DLD1 (cell line): ENCODE measurements around the gene TTC34.
"Not testable (repeated sequence)": the region's sequence is repeated elsewhere in the genome, so short reads cannot be mapped to it uniquely, and the experiment has no call there.

ENCODE experiments used
- in situ Hi-C: cut with HindIII; loops from 2 replicates; pipeline ENCODE4 v1.10.0; 2017; ENCODE audit warnings: low sequenced_read_pairs

TTC34 gene

DNA sequence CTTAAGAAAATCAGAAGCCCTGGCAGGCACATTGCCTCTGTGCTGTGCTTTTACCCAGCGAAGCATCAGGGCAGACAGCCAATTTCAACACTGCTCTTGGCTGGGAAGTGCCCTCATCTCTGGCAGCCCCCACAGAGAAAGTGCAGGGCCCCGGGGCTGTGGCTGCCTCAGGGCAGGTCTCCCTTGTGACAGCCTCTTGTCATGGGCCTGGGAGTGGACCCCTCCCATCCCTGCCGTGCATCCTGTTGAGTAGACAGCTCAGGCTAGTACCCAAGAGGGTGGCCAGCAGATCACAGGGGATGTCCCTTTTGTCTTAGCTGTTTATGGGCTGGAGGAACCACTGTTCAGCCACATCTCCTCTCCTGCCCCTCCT lies 23.3 kb downstream of the TTC34 start:
- in situ Hi-C loops: no loop called here

DNA sequence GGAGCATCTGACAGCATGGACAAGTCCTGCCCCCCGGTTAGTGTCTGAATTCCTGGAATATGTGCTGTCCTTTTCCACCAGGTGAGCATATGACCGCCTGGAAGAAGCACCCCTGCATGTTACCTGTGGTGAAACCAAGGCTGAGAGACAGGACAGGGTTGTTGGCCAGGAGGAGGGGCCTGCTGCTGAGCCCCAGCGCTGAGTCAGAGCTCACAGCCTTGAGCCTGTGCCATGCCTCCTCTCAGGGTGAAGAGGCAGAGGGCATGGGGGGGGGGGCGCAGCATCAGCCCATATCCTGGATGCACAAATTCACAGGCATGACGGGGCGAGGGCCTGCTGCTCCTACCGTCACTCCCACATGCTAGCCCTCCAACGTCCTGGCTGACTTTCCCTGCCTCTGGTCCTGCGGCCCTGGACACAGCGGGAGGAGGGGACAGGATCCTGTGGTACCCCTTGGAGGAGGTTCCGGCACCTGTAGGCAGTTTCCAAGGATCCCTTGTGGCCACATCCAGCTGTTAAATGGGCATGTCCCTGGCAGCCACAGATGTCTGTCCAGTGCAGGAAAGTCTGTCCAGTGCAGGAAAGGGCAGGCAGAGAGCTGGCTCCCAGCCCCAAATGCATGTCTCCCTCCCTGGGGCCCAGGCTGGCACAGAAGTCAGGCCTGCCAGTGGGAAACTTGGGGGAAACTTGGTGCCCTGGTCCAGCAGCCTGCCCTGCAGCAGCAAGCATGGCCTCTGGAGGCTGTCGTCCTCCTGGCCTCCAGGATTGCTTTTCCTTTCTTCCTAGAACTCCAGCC lies 23.9 kb downstream of the TTC34 start:
- in situ Hi-C loops: no loop called here

DNA sequence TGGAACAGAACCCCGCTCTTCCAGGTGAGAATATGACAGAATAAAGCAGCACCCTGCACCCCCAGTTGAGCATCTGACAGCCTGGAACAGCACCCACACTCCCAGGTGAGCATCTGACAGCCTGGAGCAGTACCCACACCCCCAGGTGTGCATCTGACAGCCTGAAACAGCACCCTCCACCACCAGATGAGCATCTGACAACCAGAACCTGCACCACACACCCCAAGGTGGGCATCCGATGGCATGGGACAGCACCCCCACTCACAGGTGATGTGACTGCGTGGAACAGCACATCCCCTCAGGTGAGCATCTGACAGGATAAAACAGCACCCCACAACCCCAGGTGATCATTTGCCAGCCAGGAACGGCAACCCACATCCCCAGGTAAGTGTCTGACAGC lies 26.2 kb downstream of the TTC34 start:
- in situ Hi-C loops: not testable (repeated sequence)

DNA sequence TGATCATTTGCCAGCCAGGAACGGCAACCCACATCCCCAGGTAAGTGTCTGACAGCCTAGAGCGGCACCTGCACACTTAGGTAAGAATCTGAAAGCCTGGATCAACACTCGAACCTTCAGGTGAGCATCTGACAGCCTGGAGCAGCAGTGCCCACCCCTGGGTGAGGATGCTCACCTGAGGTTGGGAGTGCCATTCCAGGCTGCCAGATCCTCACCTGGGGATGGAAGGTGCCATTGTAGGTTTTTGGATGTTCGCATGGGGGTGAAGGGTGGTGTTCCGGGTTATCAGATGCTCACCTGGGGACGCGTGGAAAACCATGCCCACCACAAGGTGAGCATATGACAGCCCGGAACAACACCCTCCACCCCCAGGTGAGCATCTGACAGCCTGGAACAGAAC lies 33.4 kb downstream of the TTC34 start:
- in situ Hi-C loops: not testable (repeated sequence)

DNA sequence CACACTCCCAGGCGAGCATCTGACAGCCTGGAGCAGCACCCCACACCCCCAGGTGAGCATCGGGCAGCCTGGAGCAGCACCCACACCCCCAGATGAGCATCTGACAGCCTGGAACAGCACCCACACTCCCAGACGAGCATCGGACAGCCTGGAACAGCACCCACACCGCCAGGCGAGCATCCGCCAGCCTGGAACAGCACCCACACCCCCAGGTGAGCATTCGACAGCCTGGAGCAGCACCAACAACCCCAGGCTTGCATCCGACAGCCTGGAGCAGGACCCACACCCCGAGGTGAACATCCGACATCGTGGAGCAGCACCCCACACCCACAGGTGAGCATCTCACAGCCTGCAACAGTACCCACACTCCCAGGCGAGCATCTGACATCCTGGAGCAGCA lies 42.1 kb downstream of the TTC34 start:
- in situ Hi-C loops: not testable (repeated sequence)

DNA sequence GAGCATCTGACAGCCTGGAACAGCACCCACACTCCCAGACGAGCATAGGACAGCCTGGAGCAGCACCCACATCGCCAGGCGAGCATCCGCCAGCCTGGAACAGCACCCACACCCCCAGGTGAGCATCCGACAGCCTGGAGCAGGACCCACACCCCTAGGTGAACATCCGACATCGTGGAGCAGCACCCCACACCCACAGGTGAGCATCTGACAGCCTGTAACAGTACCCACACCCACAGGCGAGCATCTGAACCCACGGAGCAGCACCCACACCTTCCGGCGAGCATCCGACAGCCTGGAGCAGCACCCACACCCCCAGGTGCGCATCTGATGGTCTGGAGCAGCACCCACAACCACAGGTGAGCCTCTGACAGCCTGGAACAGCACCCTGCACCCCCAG lies 44.0 kb downstream of the TTC34 start:
- in situ Hi-C loops: not testable (repeated sequence)

DNA sequence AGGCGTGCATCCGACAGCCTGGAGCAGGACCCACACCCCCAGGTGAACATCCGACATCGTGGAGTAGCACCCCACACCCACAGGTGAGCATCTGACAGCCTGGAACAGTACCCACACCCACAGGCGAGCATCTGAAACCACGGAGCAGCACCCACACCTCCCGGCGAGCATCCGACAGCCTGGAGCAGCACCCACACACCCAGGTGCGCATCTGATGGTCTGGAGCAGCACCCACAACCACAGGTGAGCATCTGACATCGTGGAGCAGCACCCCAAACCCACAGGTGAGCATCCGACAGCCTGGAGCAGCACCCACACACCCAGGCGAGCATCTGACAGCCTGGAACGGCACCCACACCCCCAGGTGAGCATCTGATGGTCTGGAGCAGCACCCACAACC lies 46.1 kb downstream of the TTC34 start:
- in situ Hi-C loops: not testable (repeated sequence)

DNA sequence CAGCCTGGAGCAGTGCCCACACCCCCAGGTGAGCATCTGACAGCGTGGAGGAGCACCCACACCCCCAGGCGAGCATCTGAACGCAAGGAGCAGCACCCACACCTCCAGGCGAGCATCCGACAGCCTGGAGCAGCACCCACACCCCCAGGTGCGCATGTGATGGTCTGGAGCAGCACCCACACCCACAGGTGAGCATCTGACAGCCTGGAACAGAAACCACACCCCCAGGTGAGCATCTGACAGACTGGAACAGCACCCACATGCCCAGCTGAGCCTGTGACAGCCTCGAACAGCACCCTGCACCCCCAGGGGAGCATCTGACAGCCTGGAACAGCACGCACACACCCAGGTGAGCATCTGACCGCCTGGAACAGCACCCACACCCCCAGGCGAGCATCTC lies 46.9 kb downstream of the TTC34 start:
- in situ Hi-C loops: not testable (repeated sequence)

DNA sequence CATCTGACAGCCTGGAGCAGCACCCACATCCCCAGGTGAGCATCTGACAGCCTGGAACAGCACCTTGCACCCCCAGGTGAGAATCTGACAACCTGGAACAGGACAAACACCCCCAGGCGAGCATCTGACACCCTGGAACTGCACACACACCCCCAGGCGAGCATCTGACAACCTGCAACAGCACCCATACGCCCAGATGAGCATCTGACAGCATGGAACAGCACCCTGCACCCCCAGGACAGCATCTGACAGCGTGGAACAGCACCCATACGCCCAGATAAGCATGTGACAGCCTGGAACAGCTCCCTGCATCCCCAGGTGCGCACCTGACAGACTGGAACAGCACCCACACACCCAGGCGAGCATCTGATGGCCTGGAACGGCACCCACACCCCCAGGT lies 49.0 kb downstream of the TTC34 start:
- in situ Hi-C loops: not testable (repeated sequence)

DNA sequence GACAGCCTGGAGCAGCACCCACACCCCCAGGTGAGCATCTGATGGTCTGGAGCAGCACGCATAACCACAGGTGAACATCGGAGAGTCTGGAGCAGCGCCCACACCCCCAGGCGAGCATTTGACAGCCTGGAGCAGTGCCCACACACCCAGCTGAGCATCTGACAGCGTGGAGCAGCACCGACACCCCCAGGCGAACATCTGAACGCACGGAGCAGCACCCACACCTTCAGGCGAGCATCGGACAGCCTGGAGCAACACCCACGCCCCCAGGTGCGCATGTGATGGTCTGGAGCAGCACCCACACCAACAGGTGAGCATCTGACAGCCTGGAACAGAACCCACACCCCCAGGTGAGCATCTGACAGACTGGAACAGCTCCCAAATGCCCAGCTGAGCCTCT lies 49.6 kb downstream of the TTC34 start:
- in situ Hi-C loops: not testable (repeated sequence)

DNA sequence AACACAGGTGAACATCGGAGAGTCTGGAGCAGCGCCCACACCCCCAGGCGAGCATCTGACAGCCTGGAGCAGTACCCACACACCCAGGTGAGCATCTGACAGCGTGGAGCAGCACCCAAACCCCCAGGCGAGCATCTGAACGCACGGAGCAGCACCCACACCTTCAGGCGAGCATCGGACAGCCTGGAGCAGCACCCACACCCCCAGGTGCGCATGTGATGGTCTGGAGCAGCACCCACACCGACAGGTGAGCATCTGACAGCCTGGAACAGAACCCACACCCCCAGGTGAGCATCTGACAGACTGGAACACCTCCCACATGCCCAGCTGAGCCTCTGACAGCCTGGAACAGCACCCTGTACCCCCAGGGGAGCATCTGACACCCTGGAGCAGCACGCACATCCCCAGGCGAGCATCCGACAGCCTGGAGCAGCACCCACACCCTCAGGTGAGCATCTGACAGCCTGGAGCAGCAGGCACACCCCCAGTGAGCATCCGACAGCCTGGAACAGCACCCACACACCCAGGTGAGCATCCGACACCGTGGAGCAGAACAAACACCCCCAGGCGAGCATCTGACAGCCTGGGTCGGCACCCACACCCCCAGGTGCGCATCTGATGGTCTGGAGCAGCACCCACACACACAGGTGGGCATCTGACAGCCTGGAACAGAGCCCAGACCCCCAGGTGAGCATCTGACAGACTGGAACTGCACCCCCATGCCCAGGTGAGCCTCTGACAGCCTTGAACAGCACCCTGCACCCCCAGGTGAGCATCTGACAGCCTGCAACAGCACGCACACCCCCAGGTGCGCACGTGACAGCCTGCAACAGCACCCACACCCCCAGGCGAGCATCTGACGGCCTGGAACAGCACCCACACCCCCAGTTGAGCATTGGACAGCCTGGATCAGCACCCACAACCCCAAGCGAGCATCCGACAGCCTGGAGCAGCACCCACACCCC lies 50.4 kb downstream of the TTC34 start:
- in situ Hi-C loops: not testable (repeated sequence)

DNA sequence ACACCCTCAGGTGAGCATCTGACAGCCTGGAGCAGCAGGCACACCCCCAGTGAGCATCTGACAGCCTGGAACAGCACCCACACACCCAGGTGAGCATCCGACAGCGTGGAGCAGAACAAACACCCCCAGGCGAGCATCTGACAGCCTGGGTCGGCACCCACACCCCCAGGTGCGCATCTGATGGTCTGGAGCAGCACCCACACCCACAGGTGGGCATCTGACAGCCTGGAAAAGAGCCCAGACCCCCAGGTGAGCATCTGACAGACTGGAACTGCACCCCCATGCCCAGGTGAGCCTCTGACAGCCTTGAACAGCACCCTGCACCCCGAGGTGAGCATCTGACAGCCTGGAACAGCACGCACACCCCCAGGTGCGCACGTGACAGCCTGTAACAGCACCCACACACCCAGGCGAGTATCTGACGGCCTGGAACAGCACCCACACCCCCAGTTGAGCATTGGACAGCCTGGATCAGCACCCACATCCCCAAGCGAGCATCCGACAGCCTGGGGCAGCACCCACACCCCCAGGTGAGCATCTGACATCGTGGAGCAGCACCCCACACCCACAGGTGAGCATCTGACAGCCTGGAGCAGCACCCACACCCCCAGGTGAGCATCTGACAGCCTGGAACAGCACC lies 51.3 kb downstream of the TTC34 start:
- in situ Hi-C loops: not testable (repeated sequence)

DNA sequence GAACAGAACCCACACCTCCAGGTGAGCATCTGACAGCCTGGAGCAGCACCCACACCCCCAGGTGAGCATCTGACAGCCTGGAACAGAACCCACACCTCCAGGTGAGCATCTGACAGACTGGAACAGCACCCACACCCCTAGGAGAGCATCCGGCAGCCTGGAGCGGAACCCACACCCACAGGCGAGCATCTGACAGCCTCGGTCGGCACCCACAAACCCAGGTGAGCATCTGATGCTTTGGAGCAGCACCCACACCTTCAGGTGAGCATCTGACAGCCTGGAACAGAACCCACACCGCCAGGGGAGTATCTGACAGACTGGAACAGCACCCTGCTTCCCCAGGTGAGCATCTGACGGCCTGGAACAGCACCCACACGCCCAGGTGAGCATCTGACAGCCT lies 52.9 kb downstream of the TTC34 start:
- in situ Hi-C loops: not testable (repeated sequence)

DNA sequence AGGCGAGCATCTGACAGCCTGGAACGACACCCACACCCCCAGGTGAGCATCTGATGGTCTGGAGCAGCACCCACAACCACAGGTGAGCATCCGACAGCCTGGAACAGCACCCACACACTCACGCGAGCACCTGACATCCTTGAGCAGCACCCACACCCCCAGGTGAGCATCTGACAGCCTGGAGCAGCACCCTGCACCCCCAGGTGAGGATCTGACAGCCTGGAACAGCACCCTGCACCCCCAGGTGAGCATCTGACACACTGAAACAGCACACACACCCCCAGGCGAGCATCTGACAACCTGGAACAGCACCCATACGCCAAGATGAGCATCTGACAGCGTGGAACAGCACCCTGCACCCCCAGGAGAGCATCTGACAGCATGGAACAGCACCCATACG lies 106.7 kb downstream of the TTC34 start:
- in situ Hi-C loops: not testable (repeated sequence)

DNA sequence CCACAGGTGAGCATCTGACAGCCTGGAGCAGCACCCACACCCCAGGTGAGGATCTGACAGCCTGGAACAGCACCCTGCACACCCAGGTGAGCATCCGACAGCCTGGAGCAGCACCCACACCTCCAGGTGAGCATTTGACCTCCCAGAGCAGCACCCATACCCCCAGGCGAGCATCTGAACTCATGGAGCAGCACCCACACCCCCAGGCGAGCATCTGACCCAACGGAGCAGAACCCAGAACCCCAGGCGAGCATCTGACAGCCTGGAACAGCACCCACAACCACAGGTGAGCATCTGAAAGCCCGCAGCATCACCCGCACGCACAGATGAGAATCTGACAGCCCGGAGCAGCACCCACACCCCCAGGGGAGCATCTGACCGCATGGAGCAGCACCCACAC lies 111.3 kb downstream of the TTC34 start:
- in situ Hi-C loops: not testable (repeated sequence)

DNA sequence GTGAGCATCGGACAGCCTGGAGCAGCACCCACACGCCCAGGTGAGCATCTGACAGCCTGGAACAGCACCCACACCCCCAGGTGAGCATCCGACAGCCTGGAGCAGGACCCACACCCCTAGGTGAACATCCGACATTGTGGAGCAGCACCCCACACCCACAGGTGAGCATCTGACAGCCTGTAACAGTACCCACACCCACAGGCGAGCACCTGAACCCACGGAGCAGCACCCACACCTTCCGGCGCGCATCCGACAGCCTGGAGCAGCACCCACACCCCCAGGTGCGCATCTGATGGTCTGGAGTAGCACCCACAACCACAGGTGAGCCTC lies 113.2 kb downstream of the TTC34 start:
- in situ Hi-C loops: not testable (repeated sequence)

DNA sequence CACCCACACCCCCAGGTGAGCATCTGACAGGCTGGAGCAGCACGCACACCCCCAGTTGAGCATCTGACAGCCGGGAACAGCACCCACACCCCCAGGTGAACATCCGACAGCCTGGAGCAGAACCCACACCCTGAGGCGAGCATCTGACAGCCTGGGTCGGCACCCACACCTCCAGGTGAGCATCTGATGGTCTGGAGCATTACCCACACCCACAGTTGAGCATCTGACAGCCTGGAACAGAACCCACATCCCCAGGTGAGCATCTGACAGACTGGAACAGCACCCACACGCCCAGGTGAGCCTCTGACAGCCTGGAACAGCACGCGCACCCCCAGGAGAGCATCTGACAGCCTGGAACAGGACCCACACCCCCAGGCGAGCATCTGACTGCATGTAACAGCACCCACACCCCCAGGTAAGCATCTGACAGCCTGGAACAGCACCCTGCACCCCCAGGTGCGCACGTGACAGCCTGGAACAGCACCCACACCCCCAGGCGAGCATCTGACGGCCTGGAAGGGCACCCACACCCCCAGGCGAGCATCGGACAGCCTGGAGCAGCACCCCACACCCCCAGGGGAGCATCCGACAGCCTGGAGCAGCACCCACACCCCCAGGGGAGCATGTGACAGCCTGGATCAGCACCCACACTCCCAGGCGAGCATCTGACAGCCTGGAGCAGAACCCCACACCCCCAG lies 113.7 kb downstream of the TTC34 start:
- in situ Hi-C loops: not testable (repeated sequence)

DNA sequence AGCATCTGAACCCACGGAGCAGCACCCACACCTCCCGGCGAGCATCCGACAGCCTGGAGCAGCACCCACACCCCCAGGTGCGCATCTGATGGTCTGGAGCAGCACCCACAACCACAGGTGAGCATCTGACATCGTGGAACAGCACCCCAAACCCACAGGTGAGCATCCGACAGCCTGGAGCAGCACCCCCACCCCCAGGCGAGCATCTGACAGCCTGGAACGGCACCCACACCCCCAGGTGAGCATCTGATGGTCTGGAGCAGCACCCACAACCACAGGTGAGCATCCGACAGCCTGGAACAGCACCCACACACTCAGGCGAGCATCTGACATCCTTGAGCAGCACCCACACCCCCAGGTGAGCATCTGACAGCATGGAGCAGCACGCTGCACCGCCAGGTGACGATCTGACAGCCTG lies 114.3 kb downstream of the TTC34 start:
- in situ Hi-C loops: not testable (repeated sequence)

DNA sequence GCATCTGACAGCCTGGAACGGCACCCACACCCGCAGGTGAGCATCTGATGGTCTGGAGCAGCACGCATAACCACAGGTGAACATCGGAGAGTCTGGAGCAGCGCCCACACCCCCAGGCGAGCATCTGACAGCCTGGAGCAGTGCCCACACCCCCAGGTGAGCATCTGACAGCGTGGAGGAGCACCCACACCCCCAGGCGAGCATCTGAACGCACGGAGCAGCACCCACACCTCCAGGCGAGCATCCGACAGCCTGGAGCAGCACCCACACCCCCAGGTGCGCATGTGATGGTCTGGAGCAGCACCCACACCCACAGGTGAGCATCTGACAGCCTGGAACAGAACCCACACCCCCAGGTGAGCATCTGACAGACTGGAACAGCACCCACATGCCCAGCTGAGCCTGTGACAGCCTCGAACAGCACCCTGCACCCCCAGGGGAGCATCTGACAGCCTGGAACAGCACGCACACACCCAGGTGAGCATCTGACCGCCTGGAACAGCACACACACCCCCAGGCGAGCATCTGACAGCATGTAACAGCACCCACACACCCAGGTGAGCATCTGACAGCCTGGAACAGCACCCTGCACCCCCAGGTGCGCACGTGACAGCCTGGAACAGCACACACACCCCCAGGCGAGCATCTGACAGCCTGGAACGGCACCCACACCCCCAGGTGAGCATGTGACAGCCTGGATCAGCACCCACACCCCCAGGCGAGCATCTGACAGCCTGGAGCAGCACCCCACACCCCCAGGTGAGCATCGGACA lies 115.2 kb downstream of the TTC34 start:
- in situ Hi-C loops: not testable (repeated sequence)

DNA sequence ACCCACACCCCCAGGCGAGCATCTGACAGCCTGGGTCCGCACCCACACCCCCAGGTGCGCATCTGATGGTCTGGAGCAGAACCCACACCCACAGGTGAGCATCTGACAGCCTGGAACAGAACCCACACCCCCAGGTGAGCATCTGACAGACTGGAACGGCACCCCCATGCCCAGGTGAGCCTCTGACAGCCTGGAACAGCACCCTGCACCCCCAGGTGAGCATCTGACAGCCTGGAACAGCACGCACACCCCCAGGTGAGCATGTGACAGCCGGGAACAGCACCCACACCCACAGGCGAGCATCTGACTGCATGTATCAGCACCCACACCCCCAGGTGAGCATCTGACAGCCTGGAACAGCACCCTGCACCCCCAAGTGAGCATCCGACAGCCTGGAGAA lies 115.8 kb downstream of the TTC34 start:
- in situ Hi-C loops: not testable (repeated sequence)
